ENCODE results near the gene BCKDK. TPM values are rescaled to one million over a fixed set of nuclear protein-coding genes. Genes with fewer than 3 reads are reported as not detected.
A peak's percentile ranks its signal among the peaks of the same experiment; 100 is the strongest.

The BCKDK gene
- total and polyA plus RNA-seq, 2 of the 13 experiments (the other 11 are each of a cell fraction or from before 2014, with no cell fraction given) = 24.9 to 42.6 TPM

DNA sequence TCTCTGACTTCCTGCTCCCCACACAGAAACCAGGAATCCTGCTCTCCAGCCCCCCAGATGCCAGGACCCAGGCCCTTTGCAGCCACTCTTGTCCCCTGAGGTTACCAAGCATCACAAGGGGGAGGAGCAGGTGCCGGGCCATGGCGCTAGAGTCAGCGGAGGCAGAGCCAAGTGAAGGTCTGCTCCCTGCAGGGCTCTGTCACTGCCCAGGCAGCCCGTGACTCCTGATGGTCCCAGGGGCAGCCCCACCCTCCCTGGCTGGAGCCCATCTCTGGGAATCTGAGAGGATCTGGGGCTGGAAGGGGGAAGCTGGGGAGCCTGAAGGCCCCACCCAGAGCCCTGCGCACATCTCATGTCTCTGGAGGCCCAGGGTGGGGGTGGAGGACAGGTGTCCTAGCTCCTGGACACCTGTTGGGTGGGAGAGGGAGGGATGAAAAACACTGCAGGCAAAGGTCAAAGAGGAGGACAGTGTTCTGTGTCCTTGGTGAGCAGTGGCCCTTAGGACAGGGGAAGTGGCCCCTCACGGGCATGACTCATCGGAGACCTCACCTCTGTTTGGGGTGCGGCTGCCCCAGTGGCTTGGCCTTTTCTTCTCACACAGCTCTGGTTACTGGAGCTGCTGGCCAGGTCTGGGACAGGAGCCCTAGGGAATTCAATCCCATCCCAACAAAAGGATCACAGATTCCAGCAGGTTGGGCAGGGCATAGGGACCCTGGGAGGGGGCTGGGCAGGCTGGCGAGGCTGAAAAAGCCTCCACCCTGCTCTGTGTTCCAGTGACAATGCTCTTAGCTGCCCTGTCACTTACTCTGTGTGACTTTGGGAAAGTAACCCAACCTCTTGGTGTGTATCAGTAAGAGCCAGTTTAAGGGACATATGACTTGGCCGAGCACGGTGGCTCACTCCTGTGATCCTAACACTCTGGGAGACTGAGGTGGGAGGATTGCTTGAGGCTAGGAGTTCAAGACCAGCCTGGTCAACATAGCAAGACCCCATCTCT is 42.0 kb downstream of the BCKDK start, which contains the start of gene PRSS36 (continued):
- TF ChIP-seq, protein P1, sequence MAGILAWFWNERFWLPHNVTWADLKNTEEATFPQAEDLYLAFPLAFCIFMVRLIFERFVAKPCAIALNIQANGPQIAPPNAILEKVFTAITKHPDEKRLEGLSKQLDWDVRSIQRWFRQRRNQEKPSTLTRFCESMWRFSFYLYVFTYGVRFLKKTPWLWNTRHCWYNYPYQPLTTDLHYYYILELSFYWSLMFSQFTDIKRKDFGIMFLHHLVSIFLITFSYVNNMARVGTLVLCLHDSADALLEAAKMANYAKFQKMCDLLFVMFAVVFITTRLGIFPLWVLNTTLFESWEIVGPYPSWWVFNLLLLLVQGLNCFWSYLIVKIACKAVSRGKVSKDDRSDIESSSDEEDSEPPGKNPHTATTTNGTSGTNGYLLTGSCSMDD (CRISPR knock-in tag; IDR thresholded peaks at IDR 0.05) = no peak
- TF ChIP-seq ZIK1 (CRISPR knock-in tag; IDR thresholded peaks at IDR 0.05; ENCODE audit: borderline replicate concordance, low read depth) (no peak), ZNF3 (CRISPR knock-in tag; IDR thresholded peaks at IDR 0.05) (no peak), ZBTB7B (CRISPR knock-in tag; IDR thresholded peaks at IDR 0.05) (no peak), ZFP90 (CRISPR knock-in tag; IDR thresholded peaks at IDR 0.05; ENCODE audit: borderline replicate concordance) (no peak), CHCHD3 (CRISPR knock-in tag; IDR thresholded peaks at IDR 0.05) (no peak), ZNF484 (CRISPR knock-in tag; IDR thresholded peaks at IDR 0.05; ENCODE audit: borderline replicate concordance, low read depth) (no peak), ZNF891 (CRISPR knock-in tag; IDR thresholded peaks at IDR 0.05) (no peak), FOSL2 (CRISPR knock-in tag; IDR thresholded peaks at IDR 0.05) (peak; percentile 93), JARID2 (CRISPR knock-in tag; IDR thresholded peaks at IDR 0.05; ENCODE audit: insufficient replicate concordance) (no peak), REPIN1 (CRISPR knock-in tag; IDR thresholded peaks at IDR 0.05; ENCODE audit: borderline replicate concordance, low read depth) (no peak), ZNF510 (CRISPR knock-in tag; IDR thresholded peaks at IDR 0.05; ENCODE audit: low read depth) (no peak), ZNF670 (CRISPR knock-in tag; IDR thresholded peaks at IDR 0.05; ENCODE audit: borderline replicate concordance) (no peak), BRCA1 (CRISPR knock-in tag; IDR thresholded peaks at IDR 0.05) (no peak), ZNF703 (CRISPR knock-in tag; IDR thresholded peaks at IDR 0.05; ENCODE audit: borderline replicate concordance) (no peak), ZNF136 (CRISPR knock-in tag; IDR thresholded peaks at IDR 0.05; ENCODE audit: low read depth) (no peak)
- TF ChIP-seq, protein P2, sequence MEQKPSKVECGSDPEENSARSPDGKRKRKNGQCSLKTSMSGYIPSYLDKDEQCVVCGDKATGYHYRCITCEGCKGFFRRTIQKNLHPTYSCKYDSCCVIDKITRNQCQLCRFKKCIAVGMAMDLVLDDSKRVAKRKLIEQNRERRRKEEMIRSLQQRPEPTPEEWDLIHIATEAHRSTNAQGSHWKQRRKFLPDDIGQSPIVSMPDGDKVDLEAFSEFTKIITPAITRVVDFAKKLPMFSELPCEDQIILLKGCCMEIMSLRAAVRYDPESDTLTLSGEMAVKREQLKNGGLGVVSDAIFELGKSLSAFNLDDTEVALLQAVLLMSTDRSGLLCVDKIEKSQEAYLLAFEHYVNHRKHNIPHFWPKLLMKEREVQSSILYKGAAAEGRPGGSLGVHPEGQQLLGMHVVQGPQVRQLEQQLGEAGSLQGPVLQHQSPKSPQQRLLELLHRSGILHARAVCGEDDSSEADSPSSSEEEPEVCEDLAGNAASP (CRISPR knock-in tag; IDR thresholded peaks at IDR 0.05; ENCODE audit: borderline replicate concordance) = no peak
- TF ChIP-seq, protein P3, sequence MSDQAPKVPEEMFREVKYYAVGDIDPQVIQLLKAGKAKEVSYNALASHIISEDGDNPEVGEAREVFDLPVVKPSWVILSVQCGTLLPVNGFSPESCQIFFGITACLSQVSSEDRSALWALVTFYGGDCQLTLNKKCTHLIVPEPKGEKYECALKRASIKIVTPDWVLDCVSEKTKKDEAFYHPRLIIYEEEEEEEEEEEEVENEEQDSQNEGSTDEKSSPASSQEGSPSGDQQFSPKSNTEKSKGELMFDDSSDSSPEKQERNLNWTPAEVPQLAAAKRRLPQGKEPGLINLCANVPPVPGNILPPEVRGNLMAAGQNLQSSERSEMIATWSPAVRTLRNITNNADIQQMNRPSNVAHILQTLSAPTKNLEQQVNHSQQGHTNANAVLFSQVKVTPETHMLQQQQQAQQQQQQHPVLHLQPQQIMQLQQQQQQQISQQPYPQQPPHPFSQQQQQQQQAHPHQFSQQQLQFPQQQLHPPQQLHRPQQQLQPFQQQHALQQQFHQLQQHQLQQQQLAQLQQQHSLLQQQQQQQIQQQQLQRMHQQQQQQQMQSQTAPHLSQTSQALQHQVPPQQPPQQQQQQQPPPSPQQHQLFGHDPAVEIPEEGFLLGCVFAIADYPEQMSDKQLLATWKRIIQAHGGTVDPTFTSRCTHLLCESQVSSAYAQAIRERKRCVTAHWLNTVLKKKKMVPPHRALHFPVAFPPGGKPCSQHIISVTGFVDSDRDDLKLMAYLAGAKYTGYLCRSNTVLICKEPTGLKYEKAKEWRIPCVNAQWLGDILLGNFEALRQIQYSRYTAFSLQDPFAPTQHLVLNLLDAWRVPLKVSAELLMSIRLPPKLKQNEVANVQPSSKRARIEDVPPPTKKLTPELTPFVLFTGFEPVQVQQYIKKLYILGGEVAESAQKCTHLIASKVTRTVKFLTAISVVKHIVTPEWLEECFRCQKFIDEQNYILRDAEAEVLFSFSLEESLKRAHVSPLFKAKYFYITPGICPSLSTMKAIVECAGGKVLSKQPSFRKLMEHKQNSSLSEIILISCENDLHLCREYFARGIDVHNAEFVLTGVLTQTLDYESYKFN (CRISPR knock-in tag; conservative IDR thresholded peaks at IDR 0.05) = peak; percentile 56
- TF ChIP-seq, protein P4, sequence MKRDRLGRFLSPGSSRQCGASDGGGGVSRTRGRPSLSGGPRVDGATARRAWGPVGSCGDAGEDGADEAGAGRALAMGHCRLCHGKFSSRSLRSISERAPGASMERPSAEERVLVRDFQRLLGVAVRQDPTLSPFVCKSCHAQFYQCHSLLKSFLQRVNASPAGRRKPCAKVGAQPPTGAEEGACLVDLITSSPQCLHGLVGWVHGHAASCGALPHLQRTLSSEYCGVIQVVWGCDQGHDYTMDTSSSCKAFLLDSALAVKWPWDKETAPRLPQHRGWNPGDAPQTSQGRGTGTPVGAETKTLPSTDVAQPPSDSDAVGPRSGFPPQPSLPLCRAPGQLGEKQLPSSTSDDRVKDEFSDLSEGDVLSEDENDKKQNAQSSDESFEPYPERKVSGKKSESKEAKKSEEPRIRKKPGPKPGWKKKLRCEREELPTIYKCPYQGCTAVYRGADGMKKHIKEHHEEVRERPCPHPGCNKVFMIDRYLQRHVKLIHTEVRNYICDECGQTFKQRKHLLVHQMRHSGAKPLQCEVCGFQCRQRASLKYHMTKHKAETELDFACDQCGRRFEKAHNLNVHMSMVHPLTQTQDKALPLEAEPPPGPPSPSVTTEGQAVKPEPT (CRISPR knock-in tag; IDR thresholded peaks at IDR 0.05; ENCODE audit: low read depth) = no peak
- TF ChIP-seq, protein P5, sequence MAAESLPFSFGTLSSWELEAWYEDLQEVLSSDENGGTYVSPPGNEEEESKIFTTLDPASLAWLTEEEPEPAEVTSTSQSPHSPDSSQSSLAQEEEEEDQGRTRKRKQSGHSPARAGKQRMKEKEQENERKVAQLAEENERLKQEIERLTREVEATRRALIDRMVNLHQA (CRISPR knock-in tag; IDR thresholded peaks at IDR 0.05) = no peak
